Fibroblast of pulmonary artery (primary cell): Measurements from ENCODE around the gene ASB13.

Source experiments
- DNase-seq: peaks from one replicate; pipeline ENCODE4 v3.0.0-alpha.2; 2010; ENCODE audit warnings: low read depth
- H3K4me3 ChIP-seq: replicated peaks from 2 replicates; pipeline ENCODE4 v1.5.1; 2011; ENCODE audit warnings: low read depth, mild to moderate bottlenecking, control low read depth, low read length, moderate library complexity
- CTCF ChIP-seq: IDR thresholded peaks from 2 replicates; pipeline ENCODE4 v1.5.1; 2011; ENCODE audit warnings: mild to moderate bottlenecking, control low read depth, low read length, inconsistent platforms; ENCODE audit errors: missing control alignments

ASB13 gene

GRCh38 chr10:5697342-5697741 is 30.9 kb upstream of the ASB13 start:
- TF ChIP-seq CTCF = no peak
- no peak for DNase-seq
- H3K4me3 ChIP-seq = no peak overlapping the region

DNA sequence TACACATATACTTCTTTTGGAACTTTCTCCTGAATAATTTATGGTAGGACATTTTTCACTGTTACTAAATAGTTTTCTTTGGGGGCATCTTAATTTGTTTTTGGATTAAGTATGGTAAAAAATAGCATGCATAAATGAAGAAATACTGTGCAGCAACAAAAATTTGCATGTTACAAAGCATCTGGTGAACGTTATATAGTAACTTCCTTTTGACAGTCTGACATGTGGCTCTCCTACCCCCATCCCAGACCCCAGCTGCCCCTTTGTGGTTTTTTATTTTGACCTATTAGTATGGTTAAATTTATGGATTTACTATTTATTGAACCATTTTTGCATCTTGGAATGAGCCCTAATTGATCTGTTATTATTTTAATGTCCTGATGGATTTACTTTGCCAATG is 28.2 kb upstream of the ASB13 start:
- no peak for DNase-seq
- TF ChIP-seq CTCF = no peak
- H3K4me3 ChIP-seq = no peak overlapping the region

- H3K4me3 ChIP-seq = peak overlapping the region; percentile 60
- peak; percentile 45 for DNase-seq
- TF ChIP-seq CTCF = no peak
These were observed 26.3 kb upstream of the ASB13 start for GRCh38 chr10:5692461-5693358.

DNA sequence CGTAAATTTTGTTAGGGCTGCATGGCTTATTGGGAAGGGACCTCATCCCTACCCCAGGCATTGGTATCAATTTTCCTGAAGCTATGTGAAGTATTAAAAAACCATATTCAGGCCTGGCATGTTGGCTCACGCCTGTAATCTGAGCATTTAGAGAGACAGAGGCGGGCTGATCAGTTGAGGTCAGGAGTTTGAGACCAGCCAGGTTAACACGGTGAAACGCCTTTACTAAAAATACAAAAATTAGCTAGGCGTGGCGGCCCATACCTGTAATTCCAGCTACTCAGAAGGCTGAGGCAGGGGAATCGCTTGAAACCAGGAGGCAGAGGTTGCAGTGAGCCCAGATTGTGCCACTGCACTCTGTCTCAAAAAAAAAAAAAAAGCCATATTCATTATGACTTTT is 25.4 kb upstream of the ASB13 start:
- peak overlapping the region; percentile 60 for H3K4me3 ChIP-seq
- no peak for TF ChIP-seq CTCF
- no peak for DNase-seq

- TF ChIP-seq CTCF = no peak
- no peak for DNase-seq
- no peak overlapping the region for H3K4me3 ChIP-seq
These were observed 22.2 kb upstream of the ASB13 start for GRCh38 chr10:5688587-5688986.

GRCh38 chr10:5685764-5686240 is 19.4 kb upstream of the ASB13 start:
- H3K4me3 ChIP-seq = peak overlapping the region; percentile 89
- DNase-seq = peak; percentile 22
- no peak for TF ChIP-seq CTCF
